Posterior cingulate gyrus (tissue), 11 donors: ENCODE measurements around the gene EPHB4.
"Not testable (repeated sequence)": the region's sequence is repeated elsewhere in the genome, so short reads cannot be mapped to it uniquely, and the experiment has no call there.

Experiments used
- DNase-seq, 10 donors: peaks; one replicate each; pipeline versions ENCODE4 v3.0.0 to v3.0.0-alpha.2; 2020 to 2021; ENCODE audit warnings: mixed read lengths in 3 of 10
- intact Hi-C: fragments of 100-400 bp; cut with DNase I; formaldehyde crosslinking; loops from one replicate; pipeline ENCODE4 v1.15.1; 2023

The EPHB4 gene

DNA sequence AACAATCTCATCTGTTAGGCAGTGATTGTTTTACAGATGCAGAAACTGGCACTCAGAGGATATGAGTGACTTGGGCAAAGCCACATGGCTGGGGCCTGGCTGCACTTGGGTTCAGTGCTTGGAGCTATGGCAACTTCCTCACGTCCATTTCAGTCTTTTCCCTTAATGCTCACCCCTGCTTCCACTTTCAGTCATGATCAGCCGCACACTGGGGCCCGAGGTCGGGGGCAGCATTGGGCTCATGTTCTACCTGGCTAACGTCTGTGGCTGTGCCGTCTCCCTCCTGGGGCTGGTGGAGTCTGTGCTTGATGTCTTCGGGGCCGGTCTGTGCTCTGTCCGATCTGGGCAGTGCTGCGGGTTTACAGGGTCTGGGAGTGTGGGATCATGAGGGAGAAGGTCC lies 28.2 kb upstream of the EPHB4 start:
- intact Hi-C loops = no loop called here
- DNase-seq = peak in 2 of 10 donors; percentile 55 to 65

DNA sequence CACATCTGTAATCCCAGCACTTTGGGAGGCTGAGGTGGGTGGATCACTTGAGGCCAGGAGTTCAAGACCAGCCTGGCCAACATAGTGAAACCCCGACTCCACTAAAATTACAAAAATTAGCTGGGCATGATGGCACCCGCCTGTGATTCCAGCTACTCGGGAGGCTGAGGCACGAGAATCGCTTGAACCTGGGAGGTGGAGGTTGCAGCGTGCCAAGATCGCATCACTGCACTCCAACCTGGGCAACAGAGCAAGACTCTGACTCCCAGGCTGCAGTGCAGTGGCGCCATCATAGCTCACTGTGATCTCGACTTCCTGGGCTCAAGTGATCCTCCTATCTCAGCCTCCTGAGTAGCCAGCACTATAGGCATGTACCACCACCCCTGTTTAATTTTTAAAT lies 27.6 kb upstream of the EPHB4 start:
- peak in 2 of 10 donors; percentile 18 to 47 for DNase-seq
- intact Hi-C loops = not testable (repeated sequence)

DNA sequence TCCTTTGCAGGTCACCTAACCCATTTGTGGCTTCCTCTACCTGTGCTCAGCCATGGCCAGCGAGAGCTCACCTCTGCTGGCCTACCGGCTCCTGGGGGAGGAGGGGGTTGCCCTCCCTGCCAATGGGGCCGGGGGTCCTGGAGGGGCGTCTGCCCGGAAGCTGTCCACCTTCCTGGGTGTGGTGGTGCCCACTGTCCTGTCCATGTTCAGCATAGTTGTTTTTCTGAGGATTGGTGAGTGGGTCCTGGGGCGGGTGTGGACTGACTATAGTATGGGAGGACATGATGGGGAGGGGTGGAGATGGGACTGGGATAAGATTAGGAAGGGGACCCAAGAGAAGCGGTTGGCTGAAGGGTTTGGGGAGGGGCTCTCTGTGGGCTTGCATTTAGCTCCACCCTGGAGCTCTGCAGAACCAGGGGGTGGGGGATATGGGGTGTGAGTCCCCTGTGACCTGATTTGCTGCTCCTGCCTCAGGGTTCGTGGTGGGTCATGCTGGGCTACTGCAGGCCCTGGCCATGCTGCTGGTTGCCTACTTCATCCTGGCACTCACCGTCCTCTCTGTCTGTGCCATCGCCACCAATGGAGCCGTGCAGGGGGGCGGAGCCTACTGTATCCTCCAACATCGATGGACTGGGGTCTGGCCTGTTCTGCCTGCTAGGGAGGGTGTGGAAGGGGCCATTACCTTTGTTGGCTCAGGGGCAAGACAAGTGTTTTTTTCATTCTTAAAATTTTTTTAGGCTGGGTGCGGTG lies 27.0 kb upstream of the EPHB4 start:
- peak in 2 of 10 donors; percentile 54 to 78 for DNase-seq

DNA sequence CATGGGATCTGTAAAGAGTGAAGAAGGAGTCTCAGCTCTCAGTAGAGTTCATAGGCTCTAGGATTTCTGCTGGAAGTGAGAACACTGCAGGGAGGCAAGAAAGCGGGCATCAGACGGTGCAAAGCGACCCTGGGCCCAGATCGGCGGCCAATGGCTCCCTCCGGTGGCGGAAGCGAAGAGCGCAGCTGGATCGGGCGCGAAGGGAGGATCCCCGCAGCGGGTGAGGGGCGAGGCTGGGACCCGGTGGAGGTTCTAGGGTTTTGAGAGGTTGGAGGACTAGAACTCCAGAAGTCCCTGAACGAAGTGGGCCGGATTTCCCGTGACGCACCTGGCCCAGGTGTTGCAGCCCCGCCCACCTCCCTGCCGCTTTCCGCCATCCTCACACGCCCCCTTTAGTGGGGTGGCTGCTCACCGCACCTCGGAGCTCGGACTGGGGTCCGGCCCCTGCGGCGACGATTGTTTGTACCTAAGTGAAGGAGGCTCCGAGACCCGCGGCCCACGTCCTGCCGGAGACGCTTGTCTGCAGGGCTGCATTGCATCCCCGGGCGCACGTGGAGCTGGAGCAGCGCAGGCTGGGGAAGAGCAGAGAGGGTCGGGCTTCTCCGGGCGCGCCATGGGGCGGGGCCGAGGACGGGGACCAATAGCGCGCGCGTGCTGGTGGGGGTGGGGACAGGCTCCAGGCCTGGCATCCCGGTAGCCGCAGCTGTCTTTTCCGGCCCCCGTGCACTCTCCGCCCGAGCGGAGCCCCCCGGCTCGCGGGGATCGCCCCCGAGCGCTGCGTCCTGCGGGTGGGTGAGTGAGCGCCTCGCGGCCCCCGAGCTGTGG lies 24.9 kb upstream of the EPHB4 start, which contains the start of gene SLC12A9:
TSS of gene SLC12A9 (plus strand) at position 666 of the 825 bp plus-strand sequence. CDS start 1,485 bp downstream, outside the sequence.
- DNase-seq = peak; percentile 79 to 99 (median 88)
- intact Hi-C loops = loop anchor here (1.0 to 2.0 kb wide), 3 partner anchors 15 to 147 kb away; no protein-coding TSS in a partner anchor

More for the DNA sequence above, 27.0 kb upstream of the EPHB4 start:
- intact Hi-C loops = no loop called here

DNA sequence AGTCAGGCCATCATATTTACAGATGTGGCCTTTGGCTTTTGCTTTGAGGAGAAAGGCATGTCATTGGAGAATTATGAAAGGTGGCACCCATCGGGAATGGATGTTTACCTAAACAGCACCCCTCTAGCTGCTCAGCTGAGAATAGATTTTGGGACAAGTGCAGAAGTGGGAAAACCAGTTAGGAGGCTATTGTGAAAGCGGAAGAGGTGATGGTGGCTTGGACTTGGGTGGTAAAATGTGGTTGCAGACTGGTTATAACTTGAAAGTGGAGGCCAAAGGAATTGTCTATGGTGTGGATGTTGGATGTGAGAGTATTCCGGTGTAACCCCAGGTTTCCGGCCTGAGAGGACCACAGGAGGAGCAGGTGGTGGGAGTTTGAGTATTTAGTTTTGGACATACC lies 20.0 kb upstream of the EPHB4 start:
- DNase-seq = no peak
- intact Hi-C loops = no loop called here

DNA sequence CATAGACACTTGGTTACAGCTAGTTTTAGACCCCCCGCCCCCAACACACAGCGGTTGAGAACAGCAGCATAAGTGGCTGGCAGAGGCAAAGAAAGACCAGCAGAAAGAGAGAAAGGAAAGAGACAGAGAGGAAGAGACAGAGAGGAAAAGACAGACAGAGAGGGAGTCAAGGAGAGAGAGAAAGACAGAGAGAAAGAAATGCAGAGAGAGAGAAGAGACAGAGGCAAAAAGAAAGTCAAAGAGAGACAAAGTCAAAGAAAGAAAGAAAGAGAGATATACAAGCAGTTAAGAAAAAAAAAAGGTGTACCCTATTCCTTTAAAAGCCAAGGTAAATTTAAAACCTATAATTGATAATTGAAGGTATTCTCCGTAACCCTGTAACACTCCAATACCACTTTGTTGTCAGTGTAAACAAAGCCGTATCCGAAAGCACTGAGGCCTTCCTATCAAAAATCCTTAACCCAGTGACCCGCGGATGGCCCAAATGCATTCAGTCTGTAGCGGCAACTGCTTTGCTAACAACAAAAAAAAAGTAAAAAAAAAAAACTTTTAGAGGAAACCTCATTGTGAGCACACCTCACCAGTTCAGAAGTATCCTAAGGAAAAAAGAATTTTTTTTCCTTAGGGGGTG lies 13.3 kb upstream of the EPHB4 start:
- intact Hi-C loops = no loop called here
- no peak for DNase-seq

DNA sequence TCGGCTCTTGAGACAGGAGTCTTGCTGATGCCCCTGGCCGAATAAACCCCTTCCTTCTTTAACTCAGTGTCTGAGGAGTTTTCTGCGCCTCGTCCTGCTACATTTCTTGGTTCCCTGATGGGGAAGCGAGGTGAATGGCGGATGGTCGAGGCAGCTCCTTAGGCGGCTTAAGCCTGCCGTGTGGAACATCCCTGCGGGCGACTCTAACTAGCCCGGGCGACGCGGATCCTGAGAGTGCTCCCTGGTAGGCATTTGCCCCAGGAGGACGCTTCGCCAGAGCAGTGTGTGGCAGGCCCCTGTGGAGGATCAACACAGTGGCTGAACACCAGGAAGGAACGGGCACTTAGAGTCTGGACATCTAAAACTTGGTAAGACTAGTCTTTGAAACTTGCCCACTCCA lies 12.0 kb upstream of the EPHB4 start:
- intact Hi-C loops = no loop called here
- DNase-seq = no peak

DNA sequence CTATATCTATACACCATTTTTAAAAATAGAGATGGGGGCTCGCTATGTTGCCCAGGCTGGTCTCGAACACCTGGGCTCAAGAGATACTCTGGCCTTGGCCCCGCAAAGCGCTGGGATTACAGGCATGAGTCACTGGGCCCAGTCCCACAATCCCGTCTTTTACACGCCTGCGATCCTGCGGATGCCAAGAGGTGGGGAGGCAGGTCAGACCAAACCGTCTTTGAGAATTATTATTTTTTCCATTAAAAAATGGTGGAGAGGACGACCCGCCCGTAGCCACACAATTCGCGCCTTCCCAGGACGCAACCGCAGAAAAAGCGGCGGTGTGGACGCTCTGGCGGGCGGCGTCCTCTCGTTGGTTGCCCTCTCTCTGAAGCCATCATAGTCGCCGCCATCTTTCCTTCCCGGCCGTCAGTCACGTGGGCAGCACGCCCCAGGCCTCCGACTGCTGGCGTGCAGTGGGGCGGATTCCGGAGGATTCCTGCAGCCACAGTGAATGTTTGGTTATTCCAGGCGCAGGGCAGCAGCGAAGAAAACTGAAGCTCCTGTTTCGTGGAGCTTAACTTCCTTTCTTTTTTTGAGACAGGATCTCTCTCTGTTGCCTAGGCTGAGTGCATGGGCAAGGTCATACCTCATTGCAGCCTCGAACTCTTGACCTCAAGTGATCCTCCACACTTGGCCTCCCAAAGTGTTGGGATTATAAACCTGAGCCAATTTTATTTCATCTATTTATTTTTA lies 9.9 kb upstream of the EPHB4 start:
- intact Hi-C loops = loop anchor here (2.0 kb wide), 1 partner anchor 16 kb away; the partner anchor contains the start of gene SLC12A9
- DNase-seq = peak; percentile 89 to 99 (median 94)

DNA sequence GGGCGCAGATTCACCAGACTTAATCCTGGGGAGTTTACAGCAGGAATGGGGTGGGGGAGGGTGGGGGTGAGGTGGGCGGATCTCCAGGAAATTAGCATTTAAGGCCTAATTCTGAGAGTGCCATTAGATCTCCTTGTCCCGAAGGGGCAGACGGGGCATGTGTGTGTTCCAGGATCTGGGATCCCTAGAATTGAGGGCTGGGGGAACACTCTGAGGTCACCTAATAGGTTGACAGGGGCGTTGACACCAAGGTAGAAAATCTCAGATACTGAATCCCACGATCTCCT lies 9.4 kb upstream of the EPHB4 start:
- DNase-seq = no peak
- intact Hi-C loops = loop anchor here (2.0 kb wide), 1 partner anchor 16 kb away; the partner anchor contains the start of gene SLC12A9

DNA sequence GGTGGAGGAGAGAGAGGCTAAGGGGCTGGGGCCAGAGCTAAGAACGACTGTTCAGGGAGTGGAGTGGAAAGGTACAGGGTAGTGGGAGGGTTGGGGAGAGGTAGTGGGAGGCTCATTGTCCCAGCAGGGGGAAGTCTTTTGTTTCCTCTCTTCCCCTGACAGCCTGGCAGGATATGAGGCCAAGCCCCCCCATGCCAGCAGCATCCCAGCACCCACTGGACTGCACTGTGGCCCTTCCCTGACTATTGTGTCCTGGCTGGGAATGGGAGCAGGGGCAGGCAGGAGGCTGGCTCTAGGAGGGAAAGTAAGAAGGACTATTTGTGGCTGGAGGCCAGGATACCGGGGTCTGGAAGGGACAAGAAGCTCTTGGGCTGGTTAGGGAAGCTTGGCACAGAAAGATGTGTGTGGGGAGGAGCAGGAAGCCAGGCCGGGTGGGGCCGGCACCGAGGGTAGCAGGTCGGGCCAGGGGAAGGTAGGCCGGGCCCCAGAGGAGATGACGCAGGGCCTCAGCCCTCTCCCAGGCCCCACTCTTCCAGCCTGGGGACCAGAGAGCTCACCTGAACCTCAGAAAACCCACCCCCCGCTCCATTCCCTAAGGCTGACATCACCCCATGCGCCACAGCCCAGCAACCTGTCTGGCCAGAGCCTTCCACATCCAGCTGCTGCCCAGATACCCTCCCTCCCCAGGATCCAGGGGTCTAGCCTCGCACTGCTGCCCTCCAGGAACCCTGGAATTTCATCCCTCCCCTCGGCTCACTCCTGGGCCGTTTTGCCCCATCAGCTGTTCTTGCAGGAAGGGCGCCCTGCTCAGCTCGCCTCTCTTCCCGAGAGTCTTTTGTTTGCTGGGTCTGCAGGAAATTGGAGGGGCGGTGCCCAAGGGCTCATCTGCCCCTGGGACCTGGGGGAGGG lies 8.8 kb upstream of the EPHB4 start:
- intact Hi-C loops = loop anchor here (2.0 kb wide), 1 partner anchor 17 kb away; the partner anchor contains the start of gene SLC12A9
- no peak for DNase-seq

DNA sequence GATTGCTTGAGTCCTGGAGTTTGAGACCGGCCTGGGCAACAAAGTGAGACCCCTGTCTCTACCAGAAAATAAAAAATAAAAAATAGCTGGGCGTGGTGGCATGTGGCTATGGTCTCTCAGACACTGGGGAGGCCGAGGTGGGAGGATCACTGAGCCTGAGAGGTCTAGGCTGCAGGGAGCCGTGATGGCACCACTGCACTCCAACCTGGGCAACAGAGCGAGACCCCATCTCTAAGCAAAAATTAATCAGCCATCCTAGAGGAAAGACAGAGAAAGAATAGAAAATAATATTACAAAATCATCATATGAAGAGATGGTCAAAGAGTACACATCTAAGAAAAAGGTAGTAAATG lies 4.9 kb upstream of the EPHB4 start:
- peak in 1 of 10 donors; percentile 44 for DNase-seq
- intact Hi-C loops = no loop called here

DNA sequence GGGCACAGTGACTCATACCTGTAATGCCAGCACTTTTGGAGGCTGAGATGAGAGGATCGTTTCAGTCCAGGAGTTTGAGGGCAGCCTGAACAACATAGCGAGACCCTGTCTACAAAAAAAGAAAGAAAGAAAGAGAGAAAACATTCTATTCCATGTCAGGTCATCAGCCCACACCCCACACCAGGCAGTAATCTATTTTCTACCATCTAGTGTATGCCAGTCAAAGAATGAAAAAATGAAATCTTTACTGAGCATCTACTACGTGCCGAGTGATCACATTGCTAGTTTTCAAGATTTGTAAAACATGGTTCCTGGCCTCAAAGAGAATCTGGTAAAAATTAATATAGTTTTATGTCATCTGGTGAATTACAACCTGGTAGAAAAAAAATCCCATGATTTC lies 3.1 kb upstream of the EPHB4 start:
- intact Hi-C loops = no loop called here
- DNase-seq = no peak

DNA sequence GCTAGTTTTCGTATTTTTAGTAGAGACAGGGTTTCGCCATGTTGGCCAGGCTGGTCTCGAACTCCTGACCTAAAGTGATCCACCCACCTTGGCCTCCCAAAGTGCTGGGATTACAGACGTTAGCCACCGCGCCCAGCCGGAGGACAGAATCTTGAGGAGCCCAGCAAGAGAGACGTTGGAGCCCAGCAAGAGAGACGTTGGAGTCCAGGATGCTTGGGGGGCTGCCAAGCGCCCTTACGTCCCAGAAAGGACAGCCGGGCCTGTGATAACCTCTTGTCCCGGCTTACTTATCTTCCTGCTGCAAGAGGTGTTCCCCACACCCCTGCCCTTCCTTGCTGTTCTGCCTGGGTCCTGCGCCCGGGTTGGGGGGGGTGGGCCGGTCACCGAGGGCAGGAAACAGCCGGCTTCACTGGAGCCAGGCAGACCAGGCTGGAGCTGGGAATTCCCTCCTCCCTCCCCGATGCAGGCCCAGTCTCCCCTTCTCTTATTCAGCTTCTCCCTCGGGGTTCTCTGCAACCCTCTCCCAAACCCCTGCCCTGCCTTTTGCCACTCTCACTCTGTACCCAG lies 1.9 kb upstream of the EPHB4 start:
- peak in 1 of 10 donors; percentile 58 for DNase-seq
- intact Hi-C loops = no loop called here

DNA sequence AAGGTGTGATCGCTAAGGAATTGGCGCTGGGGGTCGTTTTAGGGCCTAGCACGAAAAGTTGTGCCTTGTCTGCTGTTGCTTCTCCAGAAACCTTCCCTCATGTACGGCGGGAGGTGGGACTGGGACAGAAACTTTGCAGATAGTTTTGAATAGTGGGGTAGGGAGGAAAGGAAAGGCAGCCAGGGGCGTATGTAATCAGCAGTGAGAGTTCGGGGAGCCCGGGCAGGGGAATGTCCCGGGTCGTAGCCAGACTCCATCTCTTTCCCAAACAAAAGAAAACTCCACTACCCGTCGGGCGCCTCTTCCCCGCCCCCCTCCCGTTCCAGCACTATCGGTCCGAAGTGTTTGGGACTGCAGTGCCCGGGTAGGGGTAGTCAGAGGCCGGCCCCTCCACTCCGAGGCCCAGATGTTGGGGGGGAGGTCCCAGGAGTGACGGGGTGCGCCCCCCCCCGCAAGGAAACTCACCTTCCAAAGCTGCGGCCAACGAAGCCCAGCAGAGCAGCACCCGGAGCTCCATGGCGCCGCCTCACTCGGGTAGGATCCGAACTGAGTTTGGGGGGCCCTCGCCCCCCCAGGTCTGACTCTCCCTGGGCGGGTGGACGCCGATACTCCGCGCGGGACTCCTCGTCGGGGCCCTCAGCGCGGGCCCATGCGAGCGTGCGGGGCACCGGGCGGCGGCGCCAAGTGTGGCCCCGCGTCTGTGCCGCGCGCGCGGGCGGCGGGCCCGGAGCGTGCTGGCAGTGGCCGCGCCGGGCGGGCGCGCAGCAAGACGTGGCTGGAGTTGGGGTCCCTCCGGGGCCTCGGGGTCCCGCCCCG lies 601 bp downstream of the EPHB4 start:
- intact Hi-C loops = no loop called here
- no peak for DNase-seq

DNA sequence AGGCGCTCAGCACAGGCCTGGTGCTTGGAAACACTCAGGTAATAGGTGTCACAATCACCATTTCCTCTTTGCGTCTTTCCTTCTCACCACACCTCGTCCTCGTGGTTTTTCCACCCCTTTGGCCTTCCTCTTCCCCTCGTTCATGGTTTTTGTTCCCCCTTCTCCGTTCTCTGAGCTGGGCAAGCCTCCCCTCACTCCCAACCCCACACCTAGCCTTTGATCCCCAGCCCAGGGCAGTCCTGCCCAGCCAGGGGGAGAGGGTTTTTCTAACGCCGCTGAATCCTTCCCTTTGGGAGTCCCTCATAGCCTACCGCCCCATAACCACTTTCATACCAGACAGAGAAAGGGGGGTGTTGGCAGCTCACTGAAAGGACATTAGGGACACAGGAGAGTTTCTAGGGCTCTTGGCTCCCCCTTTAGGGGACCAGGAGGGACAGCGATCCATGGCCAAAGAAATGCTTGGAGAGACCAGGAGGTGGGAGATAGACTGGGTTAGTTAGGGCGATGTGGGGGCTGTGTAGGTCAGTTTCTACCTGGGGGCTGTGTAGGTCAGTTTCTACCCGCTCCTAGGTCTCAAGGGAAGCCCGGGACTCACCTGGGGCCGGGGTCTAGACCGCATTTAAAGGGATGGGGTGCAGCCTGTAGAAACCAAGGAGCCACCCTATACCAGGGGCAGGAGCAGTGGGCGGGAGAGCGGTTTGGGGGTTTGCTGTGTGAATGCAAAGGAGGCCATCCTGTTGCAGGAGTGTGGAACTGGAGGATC lies 1.4 kb downstream of the EPHB4 start:
- no peak for DNase-seq
- intact Hi-C loops = no loop called here

DNA sequence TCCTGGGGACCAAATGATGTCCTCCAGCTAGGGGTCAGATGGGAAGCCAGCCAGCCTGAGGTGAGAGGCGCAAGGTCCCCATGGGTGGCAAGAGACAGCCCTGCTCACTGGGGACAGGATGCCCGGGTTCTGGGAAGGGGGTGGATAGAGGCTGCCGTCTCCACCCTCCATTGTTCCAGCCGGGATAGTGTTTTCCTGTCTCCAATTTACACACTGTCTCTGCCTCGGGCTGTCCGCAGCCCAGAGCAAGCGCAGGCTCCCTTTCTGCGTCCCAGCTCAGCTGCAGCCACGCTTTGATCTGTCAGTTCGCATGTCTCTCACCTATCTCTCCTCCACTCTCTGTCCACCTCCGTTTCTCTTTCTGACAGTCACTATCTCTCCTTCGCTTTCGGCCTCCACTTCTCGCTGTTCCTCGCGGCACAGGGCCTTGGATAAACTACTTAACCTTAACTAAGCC lies 2.1 kb downstream of the EPHB4 start:
- intact Hi-C loops = no loop called here
- peak in 1 of 10 donors; percentile 32 for DNase-seq

DNA sequence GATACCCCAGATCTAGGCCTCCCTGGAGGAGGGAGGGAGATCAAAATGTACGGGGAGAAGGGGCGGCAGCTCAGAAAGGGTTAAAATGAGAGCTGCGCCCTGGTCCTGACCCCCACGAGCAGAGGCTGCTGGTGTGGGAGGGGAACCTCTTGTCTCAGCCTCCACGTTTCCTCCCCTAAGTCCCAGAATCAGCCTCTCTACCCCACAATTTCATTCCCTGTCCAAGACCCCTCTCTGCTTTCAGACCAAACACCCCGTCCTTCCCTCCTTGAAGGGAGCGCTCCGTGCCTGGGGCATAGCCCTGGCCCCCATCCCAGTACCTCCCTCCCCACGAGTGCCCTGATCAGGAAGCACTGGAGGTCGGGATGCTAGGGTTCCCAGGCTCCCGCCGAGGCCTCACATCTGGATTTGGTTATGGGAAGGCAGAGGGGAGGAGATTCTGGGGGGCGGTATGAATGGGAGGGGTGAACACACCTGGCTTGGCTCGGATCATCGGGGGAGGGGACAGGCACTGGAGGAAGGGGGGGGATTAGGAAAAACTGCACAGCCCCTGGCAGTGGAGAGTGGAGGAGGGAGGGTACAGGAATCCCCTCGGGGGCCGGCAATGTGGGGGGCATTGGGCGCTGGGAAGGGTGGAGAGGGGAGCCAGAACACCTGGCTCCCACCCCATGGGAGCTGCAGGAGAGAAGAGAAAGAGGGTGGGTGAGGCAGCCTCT lies 2.7 kb downstream of the EPHB4 start:
- intact Hi-C loops = no loop called here
- peak in 1 of 10 donors; percentile 53 for DNase-seq
